Activated CD8-positive, alpha-beta memory T cell treated with anti-CD3 and anti-CD28 coated beads, Interleukin-2, amount 50 U/mL, for 1 hour (primary cell): ENCODE results near the gene GHRL.
A peak's percentile ranks its signal among the peaks of the same experiment; 100 is the strongest.
"Not testable (repeated sequence)": the region's sequence is repeated elsewhere in the genome, so short reads cannot be mapped to it uniquely, and the experiment has no call there.

ENCODE experiments used
- DNase-seq: peaks from one replicate; pipeline ENCODE4 v3.0.0-alpha.2; 2020; ENCODE audit errors: extremely low read depth

The GHRL gene

DNA sequence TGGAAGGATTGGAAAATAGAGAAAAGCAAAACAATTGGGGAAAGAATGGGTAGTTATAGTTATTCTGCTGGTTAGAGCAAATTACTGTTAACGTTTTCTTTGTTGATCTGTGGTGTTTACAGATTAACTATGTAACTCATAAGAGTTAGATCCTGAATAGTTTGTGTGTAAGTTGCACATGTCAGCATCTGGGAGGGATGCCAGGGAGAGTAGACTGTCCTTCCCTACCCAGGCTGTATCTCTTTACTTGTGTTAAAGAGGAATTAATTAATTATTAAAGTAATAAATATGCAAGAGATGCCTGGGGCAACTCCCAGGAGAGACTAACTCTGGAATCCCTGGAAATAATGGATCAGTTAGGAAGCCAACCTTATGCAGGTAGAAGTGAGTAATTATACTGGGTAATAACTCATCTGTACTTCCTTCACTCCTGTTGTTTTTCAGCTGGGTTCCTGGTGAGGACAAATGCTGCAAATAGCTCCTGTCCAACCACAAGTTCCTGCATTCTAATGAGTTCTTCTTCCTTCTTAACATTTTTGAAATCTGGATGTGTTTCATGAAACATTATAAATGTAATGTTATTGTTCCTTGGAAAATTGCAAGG lies 18.9 kb downstream of the GHRL start:
- DNase-seq: no peak

DNA sequence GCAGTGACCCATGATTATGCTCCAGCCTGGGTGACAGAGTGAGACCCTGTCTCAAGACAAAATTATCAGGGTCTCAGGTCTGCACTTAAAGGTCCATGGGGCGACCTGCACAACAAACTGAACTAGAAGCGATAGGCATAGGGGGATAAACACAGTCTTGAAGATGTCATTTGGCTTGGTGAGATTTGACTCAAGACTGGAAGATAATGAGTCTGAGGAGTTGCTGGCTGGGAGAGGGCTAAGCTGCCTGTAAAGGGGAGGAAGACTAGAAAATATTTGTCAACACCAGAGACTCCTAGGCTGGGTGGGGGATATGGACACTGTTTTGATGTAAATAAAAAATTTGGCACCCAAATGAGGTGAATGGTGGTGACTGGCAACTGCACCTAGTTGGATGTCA lies 19.8 kb downstream of the GHRL start:
- no peak for DNase-seq

DNA sequence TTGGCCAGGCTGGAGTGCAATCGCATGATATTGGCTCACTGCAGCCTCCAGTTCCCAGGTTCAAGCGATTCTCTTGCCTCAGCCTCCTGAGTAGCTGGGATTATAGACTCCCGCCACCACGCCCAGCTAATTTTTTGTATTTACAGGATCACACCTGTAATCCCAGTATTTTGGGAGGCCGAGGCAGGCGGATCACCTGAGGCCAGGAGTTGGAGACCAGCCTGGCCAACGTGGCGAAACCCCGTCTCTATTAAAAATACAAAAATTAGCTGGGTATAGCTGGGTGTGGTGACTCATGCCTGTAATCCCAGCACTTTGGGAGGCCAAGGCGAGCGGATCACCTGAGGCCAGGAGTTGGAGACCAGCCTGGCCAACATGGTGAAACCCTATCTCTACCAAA lies 20.3 kb downstream of the GHRL start:
- DNase-seq: not testable (repeated sequence)

DNA sequence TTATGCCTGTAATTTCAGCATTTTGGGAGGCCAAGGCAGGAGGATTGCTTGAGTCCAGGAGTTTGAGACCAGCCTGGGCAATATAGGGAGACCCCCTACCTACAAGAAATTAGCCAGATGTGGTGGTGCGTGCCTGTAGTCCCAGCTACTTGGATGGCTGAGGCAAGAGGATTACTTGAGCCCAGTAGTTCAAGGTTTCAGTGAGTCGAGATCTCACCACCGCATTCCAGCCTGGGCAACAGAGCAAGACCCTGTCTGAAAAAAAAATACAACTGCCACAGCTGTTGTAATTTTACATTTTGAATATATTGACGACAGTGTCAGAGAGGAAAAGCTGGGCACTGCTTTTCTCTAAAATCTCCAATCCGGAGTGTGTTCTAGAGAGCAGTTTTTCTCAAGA lies 23.3 kb downstream of the GHRL start:
- DNase-seq: no peak

DNA sequence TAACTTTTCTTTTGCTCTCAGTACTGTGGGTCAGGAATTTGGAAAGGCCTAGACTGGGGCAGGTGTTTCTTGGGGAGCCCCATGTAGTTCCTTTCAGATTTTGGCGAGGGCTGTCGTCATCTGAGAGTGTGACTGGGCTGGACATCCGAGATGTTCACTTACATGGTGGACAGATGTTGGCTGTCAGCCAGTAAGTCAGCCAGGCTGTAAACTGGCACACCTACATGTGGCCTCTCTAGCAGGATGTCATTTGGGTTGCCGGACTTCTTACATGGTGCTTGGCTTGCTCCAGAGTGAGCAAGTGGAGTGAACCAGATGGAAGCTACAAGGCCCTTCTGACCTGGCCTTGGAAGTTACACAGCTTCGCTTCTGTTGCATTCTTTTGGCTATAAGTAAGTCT lies 23.8 kb downstream of the GHRL start:
- no peak for DNase-seq

DNA sequence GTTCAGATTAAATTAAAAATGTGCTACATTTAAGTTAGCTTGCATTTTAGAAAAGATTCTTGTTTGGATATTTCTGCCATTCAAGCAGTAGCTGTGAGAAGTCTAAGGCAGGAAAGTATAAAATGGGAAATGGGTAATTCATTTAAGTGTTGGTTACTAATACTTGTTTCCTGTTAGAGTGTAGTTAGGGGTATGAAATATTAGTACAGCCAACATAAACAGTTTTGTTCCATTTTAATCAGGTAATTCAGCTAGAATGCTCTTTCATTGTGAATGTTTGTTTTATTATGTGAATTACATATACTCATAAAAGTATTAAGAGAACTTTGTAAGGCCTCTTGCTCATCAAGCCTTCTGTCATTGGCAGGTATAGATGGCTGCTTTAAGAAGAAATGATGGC lies 24.6 kb downstream of the GHRL start:
- DNase-seq: no peak

DNA sequence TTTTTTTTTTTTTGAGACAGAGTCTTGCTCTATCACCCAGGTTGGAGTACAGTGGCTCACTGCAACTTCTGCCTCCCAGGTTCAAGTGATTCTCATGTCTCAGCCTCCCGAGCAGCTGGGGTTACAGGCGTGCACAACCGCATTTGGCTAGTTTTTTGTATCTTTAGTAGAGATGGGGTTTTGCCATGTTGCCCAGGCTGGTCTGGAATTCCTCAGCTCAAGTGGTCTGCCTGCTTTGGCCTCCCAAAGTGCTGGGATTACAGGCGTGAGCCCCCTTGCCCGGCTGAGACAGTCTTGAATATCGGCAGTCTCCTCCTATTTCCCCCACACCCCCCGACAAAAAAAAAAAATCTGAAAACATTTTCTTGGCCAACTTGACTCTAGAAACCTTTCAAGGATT lies 25.8 kb downstream of the GHRL start:
- not testable (repeated sequence) for DNase-seq

DNA sequence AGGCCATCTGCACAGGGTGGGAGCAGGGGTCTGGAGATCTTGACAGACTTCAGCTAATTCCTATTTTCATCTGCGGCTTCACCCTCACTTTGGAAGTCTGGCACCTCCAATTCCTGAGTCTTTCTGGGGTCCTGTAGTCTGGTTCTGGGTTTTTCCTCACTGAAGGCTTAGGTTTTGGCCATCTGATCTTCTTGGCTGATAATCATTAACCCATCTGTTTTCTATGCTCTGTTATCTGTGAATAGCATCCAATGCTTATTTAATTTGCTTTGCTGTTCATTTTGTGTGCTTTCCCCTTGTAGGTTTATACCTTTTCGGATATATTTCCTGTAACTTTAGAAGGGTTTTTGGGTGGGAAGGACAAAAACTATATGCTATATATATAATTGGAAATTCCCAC lies 26.9 kb downstream of the GHRL start:
- no peak for DNase-seq

DNA sequence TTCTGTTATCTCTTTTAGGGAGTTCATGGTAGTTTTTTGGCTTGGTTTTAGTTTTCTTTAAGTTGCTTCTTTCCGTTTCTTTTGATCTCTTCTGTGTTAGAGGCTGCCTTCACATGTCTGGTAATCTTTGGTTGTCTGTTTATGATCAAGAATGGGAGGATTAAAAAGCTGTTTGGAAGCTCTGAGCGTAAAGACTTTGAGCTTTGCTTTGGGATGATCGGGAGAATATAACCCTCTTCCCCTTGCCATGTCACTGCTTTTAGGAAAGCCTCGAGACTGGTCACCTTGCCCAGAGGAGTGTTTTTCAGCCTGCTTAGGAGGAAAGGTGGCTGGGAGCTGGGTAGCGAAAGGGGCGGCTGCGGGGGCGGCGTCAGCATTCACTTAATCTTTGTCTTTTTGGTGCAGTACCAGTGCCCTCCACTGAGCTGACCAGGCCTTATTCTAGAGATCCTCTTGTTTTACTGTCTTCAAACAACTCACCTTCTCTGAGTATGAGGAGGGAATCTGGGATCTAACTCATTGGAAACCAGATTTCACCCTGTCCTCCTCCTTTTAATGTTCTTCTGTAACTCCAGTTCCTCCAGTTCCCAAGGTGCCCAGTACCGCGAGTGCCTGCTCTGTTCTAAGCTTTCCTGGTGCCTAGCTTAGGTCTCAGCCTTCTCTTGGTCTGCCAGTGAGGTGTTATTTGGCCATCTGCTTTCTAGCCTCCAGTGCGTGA lies 28.9 kb downstream of the GHRL start:
- peak; percentile 42 for DNase-seq

DNA sequence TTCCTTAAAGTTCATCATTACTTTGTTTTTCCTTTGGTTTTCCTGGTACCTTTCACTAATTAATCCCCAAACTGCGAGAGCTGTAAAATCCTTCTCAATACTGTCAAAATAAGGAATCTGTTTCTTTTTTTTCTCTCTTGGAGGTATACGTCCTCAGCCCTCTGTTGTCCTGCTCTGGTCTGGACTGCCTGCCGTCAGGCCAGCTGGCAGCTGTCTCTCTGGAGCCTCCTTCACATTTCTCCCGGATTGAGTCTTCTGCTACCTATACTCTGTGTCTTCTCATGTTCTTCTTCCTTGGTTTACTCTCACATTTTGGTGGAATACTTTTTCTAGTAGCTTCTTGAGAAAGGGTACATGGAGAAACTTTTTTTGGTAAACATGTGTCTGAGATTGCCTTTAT lies 30.7 kb downstream of the GHRL start:
- DNase-seq: no peak

DNA sequence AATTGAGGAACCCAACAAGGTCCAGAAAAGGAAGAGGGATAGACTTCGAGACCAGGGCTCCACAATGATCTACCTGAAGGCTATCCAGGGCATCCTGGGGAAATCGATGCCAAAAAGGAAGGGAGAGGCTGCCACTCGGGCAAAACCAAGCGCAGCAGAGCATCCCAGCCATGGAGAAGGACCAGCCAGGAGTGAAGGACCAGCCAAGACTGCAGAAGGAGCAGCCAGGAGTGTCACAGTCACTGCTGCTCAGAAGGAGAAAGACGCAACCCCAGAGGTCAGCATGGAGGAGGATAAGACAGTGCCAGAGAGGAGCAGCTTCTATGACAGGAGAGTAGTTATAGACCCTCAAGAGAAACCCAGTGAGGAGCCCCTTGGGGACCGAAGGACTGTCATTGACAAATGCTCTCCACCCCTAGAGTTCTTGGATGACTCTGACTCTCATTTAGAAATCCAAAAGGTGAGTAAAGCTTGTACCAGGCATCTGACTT lies 32.5 kb downstream of the GHRL start:
- DNase-seq: no peak

DNA sequence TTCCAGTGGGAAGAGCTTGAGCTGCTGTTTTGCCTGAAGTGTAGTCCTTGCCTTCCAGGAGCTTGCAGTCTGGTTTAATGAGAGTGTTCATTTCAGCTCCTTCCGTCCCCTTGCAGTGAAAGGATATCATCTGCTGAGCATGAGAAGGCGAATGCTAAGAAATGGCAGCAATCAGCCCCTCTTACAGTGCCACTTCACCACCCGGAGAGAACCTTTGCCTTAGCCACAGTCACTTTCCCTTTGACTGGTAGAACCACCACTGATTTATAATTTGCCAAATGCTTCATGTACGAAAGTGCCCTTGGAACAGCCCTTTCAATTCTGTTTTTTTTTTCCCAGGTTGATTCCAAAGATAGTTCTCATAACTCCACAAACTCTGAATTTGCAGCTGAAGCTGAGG lies 32.9 kb downstream of the GHRL start:
- DNase-seq: no peak

DNA sequence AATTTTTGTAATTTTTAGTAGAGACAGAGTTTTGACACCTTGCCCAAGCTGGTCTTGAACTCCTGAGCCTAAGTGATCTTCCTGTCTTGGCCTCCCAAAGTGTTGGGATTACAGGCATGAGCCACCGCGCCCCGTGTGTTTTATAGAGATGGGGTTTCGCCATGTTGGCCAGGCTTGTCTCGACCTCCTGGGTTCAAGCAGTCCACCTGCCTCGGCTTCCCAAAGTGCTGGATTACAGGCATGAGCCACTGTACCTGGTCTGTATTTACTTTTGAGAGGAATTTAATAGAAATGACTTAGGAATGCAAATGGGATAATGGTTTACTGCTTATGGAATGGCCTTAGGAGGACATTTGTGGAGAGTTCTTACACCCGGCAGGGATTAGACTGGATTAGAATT lies 33.7 kb downstream of the GHRL start:
- no peak for DNase-seq

DNA sequence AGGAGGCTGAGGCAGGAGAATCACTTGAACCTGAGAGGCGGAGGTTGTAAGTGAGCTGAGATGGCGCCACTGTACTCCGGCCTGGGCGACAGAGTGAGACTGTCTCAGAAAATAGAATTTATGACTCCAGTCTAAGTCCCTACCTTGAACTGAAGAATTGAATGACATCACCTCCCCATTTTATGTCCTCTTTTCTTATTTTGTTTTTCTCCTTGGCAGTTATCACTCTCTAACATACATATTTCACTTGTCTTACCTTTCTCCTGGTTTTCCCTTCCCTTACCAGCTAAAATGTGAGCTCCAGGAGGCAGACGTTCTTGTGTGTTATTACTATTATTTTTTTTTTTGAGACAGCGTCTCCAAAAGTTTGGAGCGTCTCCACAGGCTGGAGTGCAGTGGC lies 36.9 kb downstream of the GHRL start:
- DNase-seq: no peak

DNA sequence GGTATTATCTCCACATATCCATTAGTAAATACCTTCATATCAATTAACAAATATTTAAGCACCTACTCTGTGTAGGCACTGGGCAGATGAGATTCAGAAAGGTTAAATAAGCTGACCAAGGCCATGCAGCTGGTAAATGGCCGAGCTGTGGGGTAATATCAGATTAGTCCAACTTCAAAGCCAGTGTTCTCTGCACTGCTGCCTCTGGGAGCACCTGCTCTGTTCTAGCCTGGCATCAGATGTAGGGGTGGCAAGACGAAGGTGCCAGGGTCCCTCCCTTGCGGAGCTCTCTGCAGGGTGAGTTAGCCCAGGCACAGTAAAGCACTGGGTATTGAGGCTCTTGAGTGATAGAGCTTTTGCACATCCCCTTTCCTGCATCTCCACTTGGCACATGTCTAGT lies 39.0 kb downstream of the GHRL start:
- DNase-seq: no peak

DNA sequence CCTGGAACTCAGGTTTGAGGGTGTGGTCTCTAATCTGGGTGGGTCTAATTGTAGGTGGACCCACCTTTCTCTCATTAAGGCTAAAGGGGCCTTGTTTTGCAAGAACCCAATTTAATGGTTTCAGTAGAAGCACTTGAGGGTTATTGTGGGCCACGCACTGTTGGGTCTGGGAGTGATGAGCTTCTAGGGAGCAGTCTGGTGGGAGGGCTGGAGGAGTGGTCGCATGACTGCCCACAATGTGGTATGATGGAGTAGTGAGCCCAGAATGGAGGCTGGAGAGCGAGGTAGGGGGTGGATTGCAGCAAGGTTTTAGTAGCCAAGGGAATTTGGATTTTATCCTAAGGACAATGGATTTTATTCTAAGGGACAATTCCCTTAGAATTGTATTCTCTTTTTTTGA lies 41.7 kb downstream of the GHRL start:
- no peak for DNase-seq

DNA sequence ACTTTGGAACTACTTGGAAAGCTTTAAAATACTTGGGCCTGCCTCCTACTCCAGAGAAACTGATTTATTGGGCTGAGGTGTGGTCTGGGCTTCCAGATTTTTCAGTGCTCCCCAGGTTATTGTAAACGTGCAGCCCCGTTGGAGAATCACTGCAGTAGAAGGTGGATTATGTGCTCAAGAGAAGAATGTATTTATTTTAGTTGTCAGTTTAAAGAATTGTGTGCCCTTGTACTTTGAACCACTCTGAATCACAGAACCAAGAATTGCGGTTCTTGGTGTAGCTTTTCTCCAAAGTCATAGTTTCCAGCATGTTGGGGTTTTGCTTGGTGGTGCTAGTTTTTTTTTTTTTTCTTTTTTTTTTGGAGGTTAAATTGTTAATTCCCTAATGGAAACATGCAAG lies 42.9 kb downstream of the GHRL start:
- DNase-seq: no peak

DNA sequence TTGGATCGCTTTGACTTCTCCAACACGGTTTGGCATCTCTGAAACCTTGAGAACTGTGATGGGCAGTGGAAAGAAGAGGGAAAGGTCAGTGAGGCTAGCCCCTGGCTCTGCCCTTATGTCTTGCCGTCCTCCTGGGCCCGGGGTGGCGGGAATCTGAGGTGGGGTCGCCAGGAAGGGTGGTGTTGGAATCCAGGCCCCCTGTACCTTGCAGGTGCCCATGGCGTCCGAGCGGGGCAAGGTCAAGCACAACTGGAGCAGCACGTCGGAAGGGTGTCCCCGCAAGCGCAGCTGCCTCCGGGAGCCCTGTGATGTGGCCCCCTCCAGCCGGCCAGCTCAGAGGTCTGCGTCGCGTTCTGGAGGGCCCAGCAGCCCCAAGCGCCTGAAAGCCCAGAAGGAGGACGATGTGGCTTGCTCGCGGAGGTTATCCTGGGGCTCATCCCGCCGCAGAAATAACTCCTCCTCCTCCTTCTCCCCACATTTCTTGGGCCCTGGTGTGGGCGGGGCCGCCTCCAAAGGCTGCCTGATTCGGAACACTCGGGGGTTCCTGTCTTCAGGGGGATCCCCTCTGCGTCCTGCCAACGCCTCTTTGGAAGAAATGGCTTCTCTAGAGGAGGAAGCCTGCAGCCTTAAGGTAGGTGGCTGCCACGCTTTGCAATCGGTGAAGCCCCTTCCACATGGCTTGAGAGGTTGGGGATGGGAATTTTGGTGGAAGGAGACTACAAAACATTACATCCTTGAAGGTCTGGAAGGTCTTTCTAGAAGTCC lies 43.6 kb downstream of the GHRL start:
- DNase-seq: no peak

DNA sequence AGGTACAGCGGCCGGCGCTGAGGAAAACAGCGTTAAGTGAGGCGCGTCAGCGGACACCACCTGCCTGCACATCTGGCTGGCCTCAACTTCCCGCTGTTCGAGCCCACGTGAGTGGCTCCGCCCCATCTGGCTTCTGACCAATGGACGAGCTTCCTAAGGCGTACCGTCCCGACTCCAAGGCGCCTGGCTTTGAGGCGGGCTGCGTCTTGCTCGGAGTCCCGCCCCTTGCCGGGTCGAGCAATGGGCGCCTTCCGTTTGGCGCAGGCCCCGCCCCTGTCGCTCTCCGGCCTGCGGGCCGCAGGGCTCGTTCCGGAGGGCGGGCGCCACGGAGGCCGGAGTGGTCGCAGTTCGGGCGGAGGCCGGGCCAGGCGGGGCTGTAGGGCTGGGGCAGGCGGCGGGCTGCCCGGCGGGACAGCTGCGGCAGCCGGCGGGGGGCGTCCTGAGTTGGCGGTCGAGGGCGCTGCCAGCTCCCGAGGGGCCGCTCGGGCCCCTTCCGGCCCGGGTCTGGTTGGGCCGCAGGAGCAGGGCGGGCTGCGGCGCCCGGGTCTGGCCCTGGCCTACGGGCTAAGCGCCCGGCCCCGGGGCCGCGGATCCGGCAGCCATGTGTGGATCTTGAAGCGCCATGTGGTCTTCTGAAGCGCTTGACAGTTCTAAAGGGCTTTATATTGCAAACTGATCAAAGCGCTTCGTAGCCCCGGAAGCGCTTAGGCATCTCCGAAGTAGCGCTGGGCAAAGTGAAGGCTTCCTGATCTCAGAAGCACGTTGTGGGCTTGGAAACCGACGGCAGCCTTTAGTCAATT lies 44.4 kb downstream of the GHRL start, which contains the start of gene TATDN2:
Gene TATDN2 (plus strand): TSS at position 276 of the 800 bp plus-strand sequence. CDS start 742 bp downstream, outside the sequence.
- peak; percentile 87 for DNase-seq

DNA sequence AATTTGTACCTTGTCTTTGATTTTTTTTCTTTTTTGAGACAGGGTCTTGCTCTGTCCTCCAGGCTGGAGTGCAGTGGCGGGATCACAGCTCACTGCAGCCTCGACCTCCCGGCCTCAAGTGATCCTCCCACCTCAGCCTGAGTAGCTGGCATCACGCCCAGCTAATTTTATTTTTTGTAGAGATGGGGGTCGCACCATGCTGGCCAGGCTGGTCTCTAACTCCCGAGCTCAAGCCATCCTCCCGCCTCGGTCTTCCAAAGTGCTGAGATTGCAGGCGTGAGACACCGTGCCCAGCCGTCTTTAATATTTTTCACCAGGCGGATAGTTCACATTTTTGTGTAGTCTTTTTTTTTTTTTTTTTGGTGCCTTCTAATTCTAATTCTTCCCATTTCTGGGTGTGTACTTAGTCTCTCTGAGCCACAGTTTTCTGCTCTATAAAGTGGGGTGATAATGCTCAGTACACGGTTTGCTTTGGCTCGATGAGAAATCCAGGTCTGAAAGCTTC lies 45.0 kb downstream of the GHRL start:
- DNase-seq: no peak

DNA sequence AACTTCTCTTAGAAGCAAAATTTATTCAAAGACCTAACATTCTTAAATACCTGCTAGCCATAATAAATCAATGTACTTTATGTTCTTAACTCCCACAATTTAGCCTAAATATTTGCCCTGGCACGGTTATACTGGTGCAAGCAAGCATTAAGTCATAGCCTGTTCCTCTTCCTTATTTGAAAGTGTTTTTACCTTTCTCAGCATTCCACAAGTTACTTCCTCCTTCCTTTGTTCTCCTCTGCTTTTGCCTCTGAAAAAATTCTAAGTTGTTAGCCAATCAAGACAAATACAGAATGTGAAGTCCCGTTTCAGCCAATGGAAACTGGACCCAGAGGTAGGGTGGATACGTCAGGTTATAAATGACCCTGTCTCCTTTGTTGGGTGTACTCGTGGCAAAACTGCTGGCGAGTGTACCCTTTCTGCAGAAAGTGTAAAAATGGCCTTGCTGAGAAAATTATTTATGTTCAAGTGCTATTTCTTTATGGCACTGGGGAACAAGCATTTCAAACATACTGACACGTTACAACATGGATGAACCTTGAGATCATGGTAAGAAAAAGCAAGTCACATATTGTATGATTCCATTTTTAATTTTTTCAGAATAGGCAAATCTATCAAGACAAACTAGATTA lies 47.5 kb downstream of the GHRL start:
- DNase-seq: no peak
